GM19035 (cell line): Measurements from ENCODE around the gene TMEM53.
A peak's percentile ranks its signal among the peaks of the same experiment; 100 is the strongest.

ENCODE experiments used
- ATAC-seq: cut with Tn5 transposase; IDR thresholded peaks from one replicate; pipeline ENCODE4 v1.9.1; 2021; ENCODE audit not compliant: unreplicated experiment

TMEM53 gene

DNA sequence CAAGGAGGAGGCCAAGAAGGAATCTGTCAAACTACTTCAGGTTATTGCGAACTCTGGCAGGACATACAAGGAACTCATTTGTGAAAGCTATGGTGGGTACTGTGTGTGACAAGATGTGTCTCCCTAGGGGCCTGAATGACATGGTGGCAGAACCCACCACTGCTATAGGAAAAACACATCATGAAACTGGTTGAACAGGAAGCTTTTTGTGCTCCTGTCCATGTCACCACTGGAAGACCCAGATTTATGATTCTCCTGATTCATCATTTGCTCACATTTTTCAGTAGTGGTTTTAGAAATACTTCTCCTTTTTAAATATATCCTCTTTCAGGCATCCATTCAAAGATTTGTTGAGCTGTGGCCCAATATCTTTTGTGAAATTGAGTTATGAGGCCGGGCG is 23.9 kb upstream of the TMEM53 start:
- ATAC-seq: no peak

DNA sequence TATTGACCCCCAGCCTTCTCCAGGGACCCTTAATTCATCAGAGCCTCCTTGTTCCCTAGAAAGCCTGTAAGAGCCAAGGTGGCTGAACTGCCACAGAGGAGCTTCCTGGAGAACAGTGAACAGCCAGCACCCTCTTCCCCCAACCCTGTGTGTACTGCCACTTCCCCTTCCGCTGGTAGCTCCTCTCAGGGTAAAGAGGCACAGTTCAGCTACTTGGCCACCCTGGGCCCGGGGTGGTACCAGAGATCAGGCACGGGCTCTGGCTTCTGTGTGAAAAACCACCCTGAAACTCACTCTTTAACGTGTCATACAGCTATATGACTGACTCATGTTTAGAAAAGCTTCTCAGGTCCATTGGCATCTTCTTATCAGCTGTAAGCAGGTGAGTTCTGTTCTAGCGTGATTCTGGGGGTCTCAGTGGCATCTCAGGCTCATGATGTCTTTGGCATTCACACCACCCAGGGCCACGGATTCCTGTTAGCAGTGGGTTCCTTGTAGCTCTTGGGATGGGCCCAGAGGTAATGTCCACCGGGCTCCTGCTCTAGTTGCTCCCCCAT is 22.6 kb upstream of the TMEM53 start:
- no peak for ATAC-seq

DNA sequence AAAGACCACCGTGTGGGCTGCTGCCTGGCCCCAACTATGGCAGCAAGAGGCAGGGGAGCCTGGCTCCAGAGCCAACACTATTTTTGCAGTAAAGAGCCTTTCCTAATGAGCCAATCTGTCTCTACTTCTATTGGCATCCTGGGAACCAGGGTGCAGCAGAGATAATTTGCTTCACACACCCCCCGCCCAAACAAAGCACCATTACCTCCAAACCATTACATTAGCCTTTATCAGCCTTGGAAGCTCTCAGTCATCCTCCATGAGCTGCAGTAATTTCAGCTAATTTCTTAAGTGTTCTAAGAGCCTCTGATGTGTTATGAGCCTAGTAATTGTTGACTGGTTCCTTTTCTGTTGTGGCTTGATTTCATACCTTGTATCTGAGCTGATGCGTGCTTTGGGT is 21.8 kb upstream of the TMEM53 start:
- ATAC-seq: no peak

DNA sequence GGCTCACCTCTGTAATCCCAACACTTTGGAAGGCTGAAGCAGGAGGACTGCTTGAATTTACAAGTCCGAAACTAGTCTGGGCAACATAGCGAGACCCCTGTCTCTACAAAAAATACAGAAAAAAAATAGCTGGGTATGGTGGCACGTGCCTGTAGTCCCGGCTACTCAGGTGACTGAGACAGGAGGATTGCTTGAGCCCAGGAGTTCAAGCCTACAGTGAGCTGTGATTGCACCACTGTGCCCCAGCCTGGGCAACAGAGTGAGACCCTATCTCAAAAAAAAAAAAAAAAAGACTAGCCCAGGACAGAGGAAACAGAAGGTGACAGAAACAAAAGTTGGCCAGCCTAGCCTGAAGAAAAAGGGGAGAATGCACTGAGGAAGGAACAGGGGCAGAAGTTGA is 21.4 kb upstream of the TMEM53 start:
- no peak for ATAC-seq

DNA sequence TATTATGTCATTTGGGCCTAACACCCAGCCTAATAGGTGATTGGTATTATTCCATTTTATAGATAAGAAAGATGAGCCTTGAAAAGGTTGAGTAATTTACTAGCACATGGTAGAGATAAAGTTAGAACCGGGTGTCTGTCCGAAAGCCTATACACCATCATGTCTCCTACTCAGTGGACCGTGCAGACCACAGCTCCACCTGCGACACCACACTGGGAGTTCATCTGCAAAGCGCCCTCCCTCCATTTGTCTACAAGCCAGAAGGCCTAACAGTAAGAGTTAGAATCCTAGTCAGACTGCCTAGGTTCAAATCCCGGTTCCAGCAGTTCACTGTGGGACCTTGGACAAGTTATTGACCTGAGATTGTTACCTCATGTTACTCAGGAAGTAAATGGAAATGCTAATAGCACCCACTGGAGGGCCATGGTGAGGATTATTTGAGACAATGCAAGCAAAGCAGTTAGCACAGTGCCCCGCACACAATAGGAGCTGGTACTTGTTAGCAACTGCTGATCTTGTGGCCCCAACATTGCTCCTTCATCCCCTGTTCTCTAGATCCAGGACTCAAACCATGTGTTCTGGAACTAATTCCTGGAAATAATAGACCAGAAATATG is 20.7 kb upstream of the TMEM53 start:
- ATAC-seq: peak; percentile 68

- no peak for ATAC-seq
Observed at GRCh38 chr1:44693900-44694299, 19.6 kb upstream of the TMEM53 start.

DNA sequence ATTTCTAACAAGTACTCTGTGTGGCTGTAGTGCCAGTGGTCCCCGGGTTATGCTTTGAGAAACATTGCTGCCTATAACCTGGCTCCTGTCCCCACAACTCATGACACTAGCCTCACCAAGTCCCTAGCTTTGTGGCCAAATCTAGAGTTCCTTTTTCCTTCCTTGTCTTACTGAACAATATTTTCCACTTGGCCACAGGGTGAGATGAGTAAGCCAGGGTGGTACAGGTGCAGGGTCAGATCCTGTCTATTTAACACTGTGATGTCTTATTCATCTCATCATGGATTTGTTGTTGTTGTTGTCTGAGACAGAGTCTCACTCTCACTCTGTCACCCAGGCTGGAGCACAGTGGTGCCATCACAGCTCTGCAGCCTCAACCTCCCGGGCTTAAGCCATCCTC is 18.9 kb upstream of the TMEM53 start:
- no peak for ATAC-seq

GRCh38 chr1:44689447-44689765 is 15.1 kb upstream of the TMEM53 start:
- no peak for ATAC-seq

DNA sequence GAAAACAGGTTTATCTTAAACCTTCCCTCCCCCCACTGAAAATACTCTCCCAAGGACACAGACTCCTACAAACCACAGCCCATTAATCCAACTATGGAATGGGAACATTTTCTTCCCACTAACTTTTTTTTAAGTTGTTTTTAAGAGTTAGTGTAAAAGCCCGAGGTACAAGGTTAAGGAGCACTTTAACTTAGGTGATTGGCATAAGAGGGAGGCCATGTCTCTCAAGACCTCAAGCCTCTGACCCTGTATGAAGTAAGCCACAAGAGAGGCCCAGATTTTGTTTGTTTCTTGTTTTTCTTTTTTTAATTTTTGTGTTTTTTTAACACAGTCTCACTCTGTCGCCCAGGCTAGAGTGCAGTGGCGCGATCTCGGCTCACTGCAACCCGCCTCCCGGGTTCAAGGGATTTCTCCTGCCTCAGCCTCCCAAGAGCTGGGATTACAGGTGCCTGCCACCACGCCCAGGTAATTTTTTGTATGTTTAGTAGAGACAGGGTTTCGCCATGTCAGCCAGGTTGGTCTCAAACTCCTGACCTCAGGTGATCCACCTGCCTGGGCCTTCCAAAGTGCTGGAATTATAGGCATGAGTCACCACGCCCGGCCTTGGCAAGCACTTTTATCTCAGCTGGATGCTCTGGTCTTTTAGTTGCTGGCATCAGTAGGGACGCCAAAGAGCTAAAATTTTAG is 14.6 kb upstream of the TMEM53 start:
- ATAC-seq: no peak

DNA sequence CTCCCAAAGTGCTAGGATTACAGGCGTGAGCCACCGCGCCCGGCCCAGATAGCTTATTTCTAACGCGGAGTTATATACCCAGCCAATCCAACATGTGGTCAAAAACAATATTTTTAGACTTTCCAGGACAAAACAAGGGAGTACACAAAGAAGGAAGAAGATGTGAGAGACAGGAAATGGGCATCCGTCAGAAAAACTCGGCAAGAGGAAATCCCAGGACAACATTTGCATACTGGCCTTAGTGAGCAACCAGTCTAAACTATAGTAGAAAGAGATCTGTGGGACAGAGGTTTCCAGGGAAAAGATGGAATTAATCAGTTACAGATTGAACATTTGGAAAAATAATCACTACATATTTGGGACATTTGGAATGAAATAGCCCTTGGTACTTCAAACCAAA is 11.6 kb upstream of the TMEM53 start:
- no peak for ATAC-seq

GRCh38 chr1:44685218-44685617 is 10.9 kb upstream of the TMEM53 start:
- ATAC-seq: no peak

- no peak for ATAC-seq
Observed at GRCh38 chr1:44684525-44684924, 10.2 kb upstream of the TMEM53 start.

GRCh38 chr1:44682883-44683265 is 8.6 kb upstream of the TMEM53 start:
- no peak for ATAC-seq

DNA sequence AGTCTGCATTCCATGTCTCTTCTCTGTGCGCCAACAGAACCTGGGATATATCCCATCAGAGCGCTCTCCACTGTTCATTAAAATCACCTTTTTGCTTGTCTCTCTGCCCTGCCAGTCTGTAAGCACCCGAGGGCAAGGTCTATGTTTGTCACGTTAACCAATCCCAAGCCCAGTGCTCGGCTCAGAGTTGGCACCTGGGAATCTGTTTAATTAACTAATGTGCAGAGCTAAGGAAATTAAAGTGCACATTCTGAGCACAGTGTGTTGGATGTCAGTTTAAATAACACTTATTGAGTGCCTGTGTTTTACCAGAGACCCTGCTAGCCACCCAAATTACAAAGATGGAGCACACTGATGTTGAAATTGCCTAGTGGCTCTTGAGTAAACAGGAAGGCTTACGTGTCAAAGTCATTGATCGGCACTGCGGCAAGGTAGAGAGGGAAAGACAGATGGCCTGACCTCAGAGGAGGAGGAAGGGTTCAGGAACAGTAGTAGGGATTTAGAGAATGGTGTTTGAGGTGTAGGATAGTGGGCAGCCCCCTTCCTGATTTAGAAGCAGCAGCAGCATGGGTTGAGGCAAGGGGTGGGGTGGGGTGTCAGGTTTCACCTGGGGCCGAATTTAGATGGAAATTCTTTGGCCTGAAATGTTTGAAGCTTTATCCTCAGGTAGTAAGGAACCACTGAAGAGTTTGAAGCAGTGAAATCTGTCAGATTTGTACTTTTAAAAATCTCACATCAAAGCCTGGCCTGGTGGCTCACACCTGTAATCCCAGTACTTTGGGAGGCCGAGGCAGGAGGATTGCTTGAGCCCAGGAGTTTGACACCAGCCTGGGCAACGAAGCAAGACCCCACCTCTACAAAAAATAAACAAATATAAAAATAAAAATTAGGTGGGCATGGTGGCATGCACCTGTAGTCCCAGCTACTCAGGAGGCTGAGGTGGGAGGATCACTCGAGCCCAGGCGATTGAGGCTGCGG is 7.9 kb upstream of the TMEM53 start:
- no peak for ATAC-seq

GRCh38 chr1:44679468-44679867 is 5.2 kb upstream of the TMEM53 start:
- no peak for ATAC-seq

DNA sequence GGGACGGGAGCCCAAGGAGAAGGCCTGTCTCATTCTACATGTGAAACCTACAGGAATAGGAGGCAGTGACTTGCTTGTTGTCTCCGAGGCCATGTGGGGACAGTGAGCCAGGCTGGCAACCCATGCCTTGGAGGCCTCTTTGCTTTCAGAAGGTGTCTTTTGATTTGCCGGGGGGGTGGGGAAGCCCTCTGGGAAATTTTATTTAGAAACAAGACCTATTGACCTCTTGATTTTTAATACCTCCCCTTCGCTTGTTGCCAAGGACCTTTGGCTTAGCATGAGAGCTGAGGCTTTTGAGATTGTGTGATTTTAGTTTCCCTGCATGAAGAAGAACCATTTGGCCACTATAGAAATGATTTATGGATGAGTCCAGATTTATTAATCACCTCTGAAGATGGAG is 4.3 kb upstream of the TMEM53 start:
- no peak for ATAC-seq

GRCh38 chr1:44678120-44678519 is 3.8 kb upstream of the TMEM53 start:
- ATAC-seq: no peak

DNA sequence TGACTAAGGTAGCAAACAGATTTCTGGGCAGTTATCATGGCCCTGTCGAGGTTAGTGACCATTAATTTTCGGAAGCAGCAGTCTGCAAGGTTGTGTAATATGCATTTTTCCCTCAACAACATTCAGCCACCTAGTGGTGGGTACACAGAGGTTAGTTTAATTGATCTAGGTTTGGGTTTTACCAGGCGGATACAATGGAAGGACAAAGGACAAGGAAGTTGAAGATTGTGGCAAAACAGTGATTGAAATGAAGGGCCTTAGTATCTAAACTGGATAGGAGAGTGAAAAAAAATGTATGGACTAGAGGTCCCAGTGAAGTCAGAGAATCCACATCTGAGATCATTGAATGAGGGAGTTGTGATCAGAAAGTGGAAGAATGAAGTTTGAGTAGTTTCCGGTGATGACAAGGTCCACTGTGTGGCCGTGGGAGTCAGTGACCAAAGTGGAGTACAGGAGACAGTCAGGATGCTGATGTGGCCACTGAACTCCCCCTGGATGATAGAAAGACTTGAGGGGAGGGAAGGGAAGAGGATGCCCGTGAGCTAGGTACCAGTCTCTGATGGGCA is 3.0 kb upstream of the TMEM53 start:
- ATAC-seq: no peak

DNA sequence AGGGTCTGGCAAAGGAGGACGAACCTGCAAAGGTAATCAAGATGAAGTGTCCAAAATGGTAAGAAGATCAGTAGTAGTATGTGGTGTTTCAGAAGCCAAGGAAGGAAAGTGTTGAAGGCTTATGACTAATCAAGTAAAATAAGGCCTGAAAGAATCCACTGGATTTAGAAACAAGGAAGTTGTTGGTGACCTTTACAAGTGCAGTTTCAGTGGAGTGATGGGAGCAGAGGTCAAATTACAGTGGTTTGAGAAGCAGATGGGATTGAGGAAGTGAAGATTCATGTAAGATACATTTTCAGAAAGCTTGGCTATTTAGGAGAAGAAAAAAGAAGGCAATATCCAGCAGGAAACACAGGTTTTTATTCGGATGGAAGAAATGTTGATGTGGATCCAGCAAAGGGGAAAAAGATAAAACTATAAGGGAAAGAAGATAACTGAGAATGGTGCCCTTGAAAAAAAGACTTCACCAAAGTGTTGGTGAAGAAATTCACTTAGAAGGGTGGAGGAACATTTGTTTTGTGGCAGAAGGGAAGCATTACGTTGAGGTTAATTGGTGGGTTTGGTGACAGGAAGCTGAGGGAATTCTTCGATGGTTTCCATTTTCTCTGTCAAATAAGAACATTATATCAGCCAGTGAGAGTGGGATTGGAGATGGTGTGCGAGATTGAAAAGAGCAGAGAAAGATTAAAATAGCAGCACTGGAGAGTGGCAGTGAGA is 2.4 kb upstream of the TMEM53 start:
- ATAC-seq: no peak

GRCh38 chr1:44675186-44675585 is 905 bp upstream of the TMEM53 start:
- no peak for ATAC-seq

- peak; percentile 7 for ATAC-seq
Observed at GRCh38 chr1:44673675-44674112, 587 bp downstream of the TMEM53 start.
